Omental fat pad (tissue), 4 donors: Measurements from ENCODE around the gene CTSS. TPM values are rescaled to one million over a fixed set of nuclear protein-coding genes. Genes with fewer than 3 reads are reported as not detected.

ENCODE experiments used
- ATAC-seq: fragments of 150-250 bp; one replicate; pipeline ENCODE4 v1.9.1; 2016; ENCODE audit warnings: mild to moderate bottlenecking, moderate library complexity; ENCODE audit not compliant: low FRiP score
- DNase-seq: peaks from one replicate; pipeline ENCODE4 v3.0.0-alpha.2; 2019; ENCODE audit warnings: low spot score
- total RNA-seq, 4 donors: library from RNA; depleted of rRNA; stranded (reverse); fragments of >200 nt; gene quantifications; one replicate each; pipeline ENCODE4 v1.1.0, GENCODE V29; 2016
- TF ChIP-seq, protein P1 (sequence below), 3 donors: fragments of 450-650 bp; IDR thresholded peaks; one replicate each; pipeline ENCODE4 v1.5.1; 2016 to 2017; ENCODE audit warnings: antibody characterized with exemption in 3 of 3, mild to moderate bottlenecking in 3 of 3, moderate library complexity in 2 of 3

CTSS gene
- total RNA-seq, 4 donors from 2014 or later: 95.7 to 310 (median 139) TPM

DNA sequence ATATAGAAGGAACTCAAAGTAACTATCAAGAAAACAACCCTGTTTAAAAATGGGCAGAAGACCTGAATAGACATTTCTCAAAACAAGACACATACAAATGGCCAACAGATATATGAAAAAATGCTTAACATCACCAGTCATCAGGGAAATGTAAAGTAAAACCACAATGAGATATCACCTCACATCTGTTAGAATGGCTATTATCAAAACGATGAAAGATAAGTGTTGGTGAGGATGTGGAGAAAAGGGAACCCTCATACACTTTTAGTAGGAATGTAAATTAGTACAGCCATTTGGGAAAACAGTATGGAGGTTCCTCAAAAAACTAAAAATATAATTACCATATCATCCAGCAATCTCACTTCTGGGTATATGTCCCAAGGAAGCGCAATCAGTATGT lies 3.0 kb downstream of the CTSS start:
- ATAC-seq: no peak
- DNase-seq: no peak
- TF ChIP-seq, protein P1, sequence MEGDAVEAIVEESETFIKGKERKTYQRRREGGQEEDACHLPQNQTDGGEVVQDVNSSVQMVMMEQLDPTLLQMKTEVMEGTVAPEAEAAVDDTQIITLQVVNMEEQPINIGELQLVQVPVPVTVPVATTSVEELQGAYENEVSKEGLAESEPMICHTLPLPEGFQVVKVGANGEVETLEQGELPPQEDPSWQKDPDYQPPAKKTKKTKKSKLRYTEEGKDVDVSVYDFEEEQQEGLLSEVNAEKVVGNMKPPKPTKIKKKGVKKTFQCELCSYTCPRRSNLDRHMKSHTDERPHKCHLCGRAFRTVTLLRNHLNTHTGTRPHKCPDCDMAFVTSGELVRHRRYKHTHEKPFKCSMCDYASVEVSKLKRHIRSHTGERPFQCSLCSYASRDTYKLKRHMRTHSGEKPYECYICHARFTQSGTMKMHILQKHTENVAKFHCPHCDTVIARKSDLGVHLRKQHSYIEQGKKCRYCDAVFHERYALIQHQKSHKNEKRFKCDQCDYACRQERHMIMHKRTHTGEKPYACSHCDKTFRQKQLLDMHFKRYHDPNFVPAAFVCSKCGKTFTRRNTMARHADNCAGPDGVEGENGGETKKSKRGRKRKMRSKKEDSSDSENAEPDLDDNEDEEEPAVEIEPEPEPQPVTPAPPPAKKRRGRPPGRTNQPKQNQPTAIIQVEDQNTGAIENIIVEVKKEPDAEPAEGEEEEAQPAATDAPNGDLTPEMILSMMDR (IDR thresholded peaks at IDR 0.05): no peak

DNA sequence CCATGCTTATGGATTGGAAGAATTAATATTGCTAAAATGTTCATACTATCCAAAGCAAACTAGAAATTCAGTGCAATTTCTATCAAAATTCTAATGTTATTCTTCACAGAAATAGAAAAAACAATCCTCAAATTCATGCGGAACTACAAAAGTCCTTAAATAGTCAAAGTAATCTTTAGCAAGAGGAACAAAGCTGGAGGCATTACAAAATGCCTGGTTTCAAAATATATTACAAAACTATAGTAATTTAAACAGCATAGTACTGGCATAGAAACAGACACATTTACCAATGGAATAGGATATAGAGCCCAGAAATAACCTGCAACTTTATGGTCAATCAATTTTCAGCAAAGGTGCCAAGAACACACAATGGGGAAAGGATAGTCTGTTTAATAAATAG lies 3.8 kb downstream of the CTSS start:
- no peak for DNase-seq
- TF ChIP-seq, protein P1 (IDR thresholded peaks at IDR 0.05): no peak
- ATAC-seq: no peak

DNA sequence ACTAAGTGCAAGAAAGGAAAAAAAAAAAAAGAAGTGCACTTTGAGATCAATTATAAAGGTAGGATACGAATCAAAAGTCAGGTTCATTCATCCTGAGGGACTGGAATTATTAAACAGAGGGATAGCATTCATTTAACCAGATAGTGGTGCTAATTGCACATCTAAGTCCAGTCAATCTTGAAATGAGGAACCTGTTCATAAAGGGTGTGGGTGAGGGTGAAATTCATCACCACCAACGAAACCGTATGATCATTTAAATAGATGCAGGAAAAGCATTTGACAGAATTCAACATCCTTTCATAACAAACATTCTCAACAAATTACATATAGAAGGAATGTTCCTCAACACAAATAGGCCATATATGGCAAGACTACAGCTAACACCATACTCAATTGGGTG lies 5.6 kb downstream of the CTSS start:
- ATAC-seq (no peak), DNase-seq (no peak)
- TF ChIP-seq, protein P1 (IDR thresholded peaks at IDR 0.05): no peak

DNA sequence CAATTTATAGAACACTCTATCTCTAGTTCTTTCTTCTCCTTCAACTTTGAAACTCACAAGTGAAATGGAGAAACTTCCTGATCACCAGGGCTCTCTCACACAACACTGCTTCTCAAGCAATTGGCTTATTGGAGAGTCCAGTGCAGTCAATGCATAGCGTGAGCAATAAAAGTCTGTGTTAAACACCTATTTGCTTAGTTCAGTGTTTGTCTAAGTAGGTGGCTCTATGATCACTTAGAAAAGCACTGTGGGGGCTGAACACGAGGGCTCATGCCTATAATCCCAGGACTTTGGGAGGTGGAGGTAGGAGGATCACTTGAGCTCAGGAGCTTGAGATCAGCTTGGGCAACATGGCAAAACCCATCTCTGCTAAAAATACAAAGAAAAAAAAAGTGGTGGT lies 12.2 kb downstream of the CTSS start:
- DNase-seq (no peak), ATAC-seq (no peak)
- TF ChIP-seq, protein P1 (IDR thresholded peaks at IDR 0.05): no peak

DNA sequence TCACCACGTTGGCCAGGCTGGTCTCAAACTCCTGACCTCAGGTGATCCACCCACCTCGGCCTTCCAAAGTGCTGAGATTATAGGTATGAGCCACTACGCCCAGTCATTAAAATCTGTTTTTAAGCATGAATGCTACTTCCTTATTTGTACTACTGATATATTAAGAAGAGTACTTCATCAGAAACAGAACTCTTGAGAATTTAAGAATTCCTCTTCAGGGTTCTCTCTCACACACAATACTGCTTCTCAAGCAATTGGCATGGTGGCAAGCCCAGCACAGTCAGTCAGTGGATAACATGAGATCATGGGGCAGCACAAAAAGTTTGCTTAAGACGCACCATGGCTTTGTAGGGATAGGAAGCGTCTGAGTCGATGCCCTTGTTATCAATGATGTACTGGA lies 14.1 kb downstream of the CTSS start:
- DNase-seq (no peak), ATAC-seq (no peak)
- TF ChIP-seq, protein P1 (IDR thresholded peaks at IDR 0.05): no peak

DNA sequence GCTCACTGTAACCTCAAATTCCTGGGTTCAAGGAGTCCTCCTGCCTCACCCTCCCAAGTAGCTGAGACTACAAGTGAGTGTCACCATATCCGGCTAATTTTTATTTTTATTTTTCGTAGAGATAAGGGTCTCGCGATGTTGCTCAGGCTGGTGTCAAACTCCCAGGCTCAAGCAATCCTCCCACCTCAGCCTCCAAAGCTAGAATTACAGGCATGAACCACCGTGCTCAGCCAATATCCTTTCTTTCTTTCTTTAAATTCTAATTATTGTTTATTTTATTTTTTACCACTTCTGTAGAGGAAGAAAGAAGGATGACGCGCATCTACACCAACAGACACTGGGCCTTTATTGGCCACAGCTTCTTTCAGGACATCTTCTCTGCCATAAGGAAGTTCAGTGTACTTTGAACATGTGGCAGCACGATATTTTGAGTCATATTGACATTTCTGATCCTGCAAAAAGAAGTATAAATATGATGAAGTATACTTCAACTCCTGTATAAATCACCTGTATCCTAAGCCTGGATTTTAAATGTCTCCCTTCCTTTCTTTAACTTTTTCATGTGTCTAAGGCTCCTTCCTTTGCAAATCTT lies 15.8 kb downstream of the CTSS start:
- ATAC-seq (no peak), DNase-seq (no peak)
- TF ChIP-seq, protein P1 (IDR thresholded peaks at IDR 0.05): no peak

DNA sequence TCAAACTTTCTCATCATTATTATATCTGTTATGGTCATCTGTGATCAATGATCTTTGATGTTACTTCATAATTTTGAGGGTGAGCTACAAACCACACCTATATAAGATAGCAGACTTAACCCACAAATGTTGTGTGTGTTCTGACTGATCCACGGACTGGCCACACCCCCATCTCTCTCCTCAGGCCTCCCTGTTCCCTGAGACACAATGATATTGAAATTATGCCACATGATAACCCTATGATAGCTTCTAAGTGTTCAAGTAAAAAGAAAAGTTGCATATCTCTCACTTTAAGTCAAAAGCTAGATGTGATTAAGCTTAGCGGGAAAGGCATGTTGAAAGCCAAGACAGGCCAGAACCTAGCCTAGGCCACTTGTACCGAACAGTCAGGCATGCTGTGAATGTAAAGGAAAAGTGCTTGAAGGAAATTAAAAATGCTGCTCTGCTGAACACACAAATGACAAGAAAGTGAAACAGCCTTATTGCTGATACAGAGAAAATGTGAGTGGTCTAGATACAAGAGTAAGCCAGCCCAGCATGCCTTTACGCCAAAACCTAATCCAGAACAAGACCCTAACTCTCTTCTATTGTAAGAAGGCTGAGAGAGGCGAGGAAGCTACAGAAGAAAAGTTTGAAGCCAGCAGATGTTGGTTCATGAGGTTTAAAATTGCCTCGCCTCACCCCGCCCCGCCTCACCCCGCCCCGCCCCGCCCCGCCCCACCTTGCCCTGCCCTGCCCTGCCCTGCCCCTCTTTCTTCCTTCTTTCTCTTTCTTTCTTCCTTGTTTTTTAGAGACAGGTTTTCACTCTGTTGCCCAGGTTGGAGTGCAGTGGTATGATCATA lies 16.5 kb downstream of the CTSS start:
- no peak for ATAC-seq
- no peak for DNase-seq
- TF ChIP-seq, protein P1 (IDR thresholded peaks at IDR 0.05): no peak
